ENCODE data around the gene SLC51B. TPM values are rescaled to one million over a fixed set of nuclear protein-coding genes. Genes with fewer than 3 reads are reported as not detected.
"Not testable (repeated sequence)": the region's sequence is repeated elsewhere in the genome, so short reads cannot be mapped to it uniquely, and the experiment has no call there.

Gene SLC51B
- total and polyA plus RNA-seq, 11 donors: 0.08 TPM; not detected in 10

GRCh38 chr15:65040461-65040860 lies 4.7 kb upstream of the SLC51B start:
- Histone ChIP-seq H3K4me1 (peaks cover 0 to 14% (median 0%) of the 10 kb centered on the region in 12 donors), H3K4me3 (no peak overlapping the region), H3K36me3 (no peaks in the 10 kb centered on the region), H3K9me3 (no peaks in the 10 kb centered on the region), H3K27ac (no peak overlapping the region), H3K27me3 (no peaks in the 10 kb centered on the region)
- 90 to 93% (median 92%) methylated on average over 6 of the region's 6 CpGs for WGBS, 4 donors
- DNase-seq (no peak), ATAC-seq (no peak)
- TF ChIP-seq POLR2A (IDR thresholded peaks at IDR 0.05): no peak
- no peak for TF ChIP-seq CTCF (IDR thresholded peaks at IDR 0.05)
- intact Hi-C loops (cut with DNase I): loop anchor here in 1 of 10 donors (10.0 kb wide), 1 partner anchor 234 kb away; no protein-coding TSS in a partner anchor

GRCh38 chr15:65041787-65042186 lies 3.4 kb upstream of the SLC51B start:
- H3K27me3 ChIP-seq: no peaks in the 10 kb centered on the region
- H3K9me3 ChIP-seq: no peaks in the 10 kb centered on the region
- no peak overlapping the region for H3K4me3 ChIP-seq
- WGBS, 4 donors: 93 to 97% (median 95%) methylated on average over 2 of the region's 2 CpGs
- H3K36me3 ChIP-seq: no peaks in the 10 kb centered on the region
- TF ChIP-seq POLR2A (IDR thresholded peaks at IDR 0.05) (no peak), CTCF (IDR thresholded peaks at IDR 0.05) (no peak)
- no peak for ATAC-seq
- no peak for DNase-seq
- no peak overlapping the region for H3K27ac ChIP-seq
- H3K4me1 ChIP-seq: peaks cover 0 to 17% (median 0%) of the 10 kb centered on the region in 12 donors
- intact Hi-C loops (cut with DNase I): loop anchor here in 1 of 10 donors (10.0 kb wide), 1 partner anchor 233 kb away; no protein-coding TSS in a partner anchor

GRCh38 chr15:65042776-65043327 lies 2.3 kb upstream of the SLC51B start:
- intact Hi-C loops (cut with DNase I): loop anchor here in 1 of 10 donors (10.0 kb wide), 1 partner anchor 232 kb away; no protein-coding TSS in a partner anchor
- Histone ChIP-seq H3K9me3 (no peaks in the 10 kb centered on the region), H3K4me1 (peaks cover 0 to 17% (median 0%) of the 10 kb centered on the region in 12 donors), H3K27ac (peak overlapping the region in 1 of 12 donors; percentile 46), H3K27me3 (no peaks in the 10 kb centered on the region), H3K4me3 (no peak overlapping the region), H3K36me3 (no peaks in the 10 kb centered on the region)
- no peak for TF ChIP-seq POLR2A (IDR thresholded peaks at IDR 0.05)
- TF ChIP-seq CTCF (IDR thresholded peaks at IDR 0.05): no peak
- ATAC-seq: no peak
- 46 to 74% (median 60%) methylated on average over 4 of the region's 4 CpGs for WGBS, 4 donors
- DNase-seq: no peak

DNA sequence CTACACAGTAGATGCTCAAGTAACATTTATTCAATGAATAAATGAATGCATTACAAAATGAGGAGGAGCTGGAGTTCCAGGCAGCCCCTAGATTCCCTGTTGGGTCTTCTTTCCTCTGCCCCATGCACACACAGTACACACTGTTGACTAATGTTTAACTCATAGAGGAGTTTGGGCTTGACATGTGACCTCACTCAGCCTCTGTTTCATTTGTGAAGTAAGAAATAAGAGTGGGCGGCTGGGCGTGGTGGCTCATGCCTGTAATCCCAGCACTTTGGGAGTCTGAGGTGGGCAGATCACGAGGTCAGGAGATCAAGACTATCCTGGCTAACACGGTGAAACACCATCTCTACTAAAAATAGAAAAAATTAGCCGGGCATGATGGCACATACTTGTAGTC lies 969 bp upstream of the SLC51B start:
- H3K9me3 ChIP-seq, H3K36me3 ChIP-seq, H3K4me3 ChIP-seq, H3K27me3 ChIP-seq, H3K27ac ChIP-seq: not testable (repeated sequence)
- H3K4me1 ChIP-seq: peaks cover 0 to 23% (median 3%) of the 10 kb centered on the region in 12 donors
- intact Hi-C loops (cut with DNase I): loop anchor here in 1 of 10 donors (10.0 kb wide), 1 partner anchor 231 kb away; no protein-coding TSS in a partner anchor
- DNase-seq (peak in 1 of 5 donors; percentile 59), ATAC-seq (peak in 3 of 4 donors; percentile 29 to 73 (median 44))
- 79 to 84% (median 82%) methylated on average over 5 of the region's 5 CpGs for WGBS, 4 donors
